WTC11 (cell line): ENCODE measurements around the gene OCA2. TPM values are rescaled to one million over a fixed set of nuclear protein-coding genes. Genes with fewer than 3 reads are reported as not detected.

ENCODE experiments used
- ATAC-seq: fragments of 200-7000 bp; cut with Tn5 transposase; 2 replicates; pipeline ENCODE4 v1.10.0; 2021; ENCODE audit warnings: mild to moderate bottlenecking, moderate library complexity
- CTCF ChIA-PET: fragments of 300-600 bp; sonication (Branson Sonifier 250); formaldehyde crosslinking; loops from one replicate; lab custom pipeline; 2021; ENCODE audit warnings: antibody characterized with exemption; lab: Charles Lee
- POLR2A ChIA-PET: fragments of 350-600 bp; sonication (Branson Sonifier 250); formaldehyde crosslinking; loops from one replicate; lab custom pipeline; 2021; ENCODE audit warnings: antibody characterized with exemption; lab: Charles Lee
- DNase-seq: peaks from one replicate; pipeline ENCODE4 v3.0.0; 2021; ENCODE audit warnings: low spot score
- H3K27ac Mint-ChIP-seq: 2 replicates; pipeline ENCODE4 v1.8.0; 2021; ENCODE audit warnings: mixed read lengths
- H3K27me3 Mint-ChIP-seq: 2 replicates; pipeline ENCODE4 v1.8.0; 2021; ENCODE audit warnings: low read depth, mild to moderate bottlenecking, moderate library complexity, mixed read lengths
- H3K36me3 Mint-ChIP-seq: 2 replicates; pipeline ENCODE4 v1.8.0; 2021; ENCODE audit warnings: mixed read lengths
- H3K4me1 Mint-ChIP-seq: 2 replicates; pipeline ENCODE4 v1.8.0; 2022; ENCODE audit warnings: mixed read lengths
- H3K4me3 Mint-ChIP-seq: 2 replicates; pipeline ENCODE4 v1.8.0; 2021; ENCODE audit warnings: mild to moderate bottlenecking, moderate library complexity, mixed read lengths
- H3K9me3 Mint-ChIP-seq: 2 replicates; pipeline ENCODE4 v1.8.0; 2021; ENCODE audit warnings: mixed read lengths
- AR ChIP-seq: fragments of 250-450 bp; sonication (Bioruptor Pico); IDR thresholded peaks from 2 replicates; pipeline ENCODE4 v1.9.0; 2021; ENCODE audit warnings: mild to moderate bottlenecking
- ATF1 ChIP-seq: sonication (generic); formaldehyde crosslinking; IDR thresholded peaks from 2 replicates; pipeline ENCODE4 v1.8.1; 2023; ENCODE audit warnings: mild to moderate bottlenecking, moderate library complexity, missing genetic modification reagents
- GABPB1 ChIP-seq: sonication (generic); formaldehyde crosslinking; IDR thresholded peaks from 2 replicates; pipeline ENCODE4 v1.8.1; 2023; ENCODE audit warnings: mild to moderate bottlenecking, missing genetic modification reagents
- NFE2L1 ChIP-seq: sonication (generic); formaldehyde crosslinking; IDR thresholded peaks from 2 replicates; pipeline ENCODE4 v1.8.1; 2023; ENCODE audit warnings: missing genetic modification reagents
- NR2C2 ChIP-seq: sonication (generic); formaldehyde crosslinking; IDR thresholded peaks from 2 replicates; pipeline ENCODE4 v1.8.0; 2022; ENCODE audit warnings: mild to moderate bottlenecking, missing genetic modification reagents
- SMAD4 ChIP-seq: sonication (generic); formaldehyde crosslinking; IDR thresholded peaks from 2 replicates; pipeline ENCODE4 v1.8.0; 2022; ENCODE audit warnings: mild to moderate bottlenecking, missing genetic modification reagents
- TP53 ChIP-seq: sonication (generic); formaldehyde crosslinking; IDR thresholded peaks from 2 replicates; pipeline ENCODE4 v1.8.1; 2023; ENCODE audit warnings: mild to moderate bottlenecking, missing genetic modification reagents
- ZMAT4 ChIP-seq: fragments of 250-450 bp; sonication (Bioruptor Pico); IDR thresholded peaks from 2 replicates; pipeline ENCODE4 v1.9.0; 2021; ENCODE audit warnings: mild to moderate bottlenecking
- ZNF219 ChIP-seq: sonication (generic); formaldehyde crosslinking; IDR thresholded peaks from 2 replicates; pipeline ENCODE4 v1.8.0; 2023; ENCODE audit warnings: missing genetic modification reagents, mild to moderate bottlenecking, borderline replicate concordance
- ZNF232 ChIP-seq: sonication (generic); formaldehyde crosslinking; IDR thresholded peaks from 2 replicates; pipeline ENCODE4 v1.8.0; 2022; ENCODE audit warnings: mild to moderate bottlenecking, missing genetic modification reagents
- ZNF263 ChIP-seq: sonication (generic); formaldehyde crosslinking; IDR thresholded peaks from 2 replicates; pipeline ENCODE4 v1.8.1; 2022; ENCODE audit warnings: low read depth, mild to moderate bottlenecking, moderate library complexity, missing genetic modification reagents
- ZNF532 ChIP-seq: fragments of 250-450 bp; sonication (Bioruptor Pico); IDR thresholded peaks from 2 replicates; pipeline ENCODE4 v1.9.0; 2021; ENCODE audit warnings: mild to moderate bottlenecking, borderline replicate concordance
- total RNA-seq: library from RNA; stranded (reverse); gene quantifications from 3 replicates; pipeline ENCODE4 v1.2.3, GENCODE V29; 2021

Gene OCA2
- total RNA-seq, 1 experiment from 2014 or later = 0.39 TPM

- no peaks in the 10 kb centered on the region for H3K36me3 Mint-ChIP-seq
- no peak overlapping the region for H3K4me3 Mint-ChIP-seq
- no peaks in the 10 kb centered on the region for H3K4me1 Mint-ChIP-seq
- POLR2A ChIA-PET = no interaction called here
- ATAC-seq (no peak), DNase-seq (no peak)
- TF ChIP-seq NR2C2 (CRISPR knock-in tag) = no peak
- no peak for TF ChIP-seq ZNF263 (CRISPR knock-in tag)
- no peak for TF ChIP-seq SMAD4 (CRISPR knock-in tag)
- TF ChIP-seq ZNF232 (CRISPR knock-in tag) = no peak
- no peak for TF ChIP-seq GABPB1 (CRISPR knock-in tag)
- no peak for TF ChIP-seq TP53 (CRISPR knock-in tag)
- CTCF ChIA-PET = interaction anchor here (2.1 kb wide), 1 partner anchor 126 kb away, joined by 5 read pairs; no protein-coding TSS in a partner anchor
- no peak overlapping the region for H3K27ac Mint-ChIP-seq
- H3K27me3 Mint-ChIP-seq = no peaks in the 10 kb centered on the region
- H3K9me3 Mint-ChIP-seq = 0 out of 2 replicates have a peak, but pooled peaks cover 5% of the 10 kb centered on the region
Observed at GRCh38 chr15:27806396-27806795, 292.7 kb downstream of the OCA2 start.

GRCh38 chr15:27805261-27806220, 293.6 kb downstream of the OCA2 start:
- ChIA-PET CTCF (interaction anchor here (0.9 to 2.1 kb wide), 2 partner anchors 125 to 216 kb away, joined by 3 to 5 read pairs; no protein-coding TSS in a partner anchor), POLR2A (no interaction called here)
- ATAC-seq = no peak
- TF ChIP-seq AR (CRISPR knock-in tag) (no peak), ZNF219 (CRISPR knock-in tag) (no peak), ATF1 (CRISPR knock-in tag) (no peak), ZMAT4 (CRISPR knock-in tag) (no peak), NR2C2 (CRISPR knock-in tag) (no peak), ZNF532 (CRISPR knock-in tag) (no peak), NFE2L1 (CRISPR knock-in tag) (no peak)
- TF ChIP-seq, all 79 proteins: peak for 0
- Mint-ChIP-seq H3K27ac (no peak overlapping the region), H3K27me3 (no peaks in the 10 kb centered on the region), H3K9me3 (0 out of 2 replicates have a peak, but pooled peaks cover 5% of the 10 kb centered on the region), H3K36me3 (no peaks in the 10 kb centered on the region), H3K4me3 (no peak overlapping the region), H3K4me1 (no peaks in the 10 kb centered on the region)
- DNase-seq = no peak
